ENCODE data around the gene EXD2. TPM values are rescaled to one million over a fixed set of nuclear protein-coding genes. Genes with fewer than 3 reads are reported as not detected.
A peak's percentile ranks its signal among the peaks of the same experiment; 100 is the strongest.

Gene EXD2
- total RNA-seq, 1 experiment from 2014 or later: 26.2 TPM

GRCh38 chr14:69260190-69260860 is 69.0 kb downstream of the EXD2 start:
- TF ChIP-seq NFE2L1 (CRISPR knock-in tag; IDR thresholded peaks at IDR 0.05) (no peak), GABPB1 (CRISPR knock-in tag; IDR thresholded peaks at IDR 0.05) (no peak), SP1 (CRISPR knock-in tag; conservative IDR thresholded peaks at IDR 0.05) (0 out of 2 replicates have a peak, but pooled peaks have one; percentile 19), ZNF219 (CRISPR knock-in tag; IDR thresholded peaks at IDR 0.05; ENCODE audit: borderline replicate concordance) (no peak), ARID4B (CRISPR knock-in tag; IDR thresholded peaks at IDR 0.05; ENCODE audit: borderline replicate concordance) (0 out of 2 replicates have a peak, but pooled peaks have one; percentile 59), HMGXB4 (CRISPR knock-in tag; IDR thresholded peaks at IDR 0.05) (peak; percentile 7; the same call in 1 of the 2 replicates), STAT6 (CRISPR knock-in tag; conservative IDR thresholded peaks at IDR 0.05; ENCODE audit: low read depth) (no peak), ZSCAN18 (CRISPR knock-in tag; IDR thresholded peaks at IDR 0.05) (no peak)
- H3K36me3 Mint-ChIP-seq: no peaks in the 10 kb centered on the region
- ATAC-seq: peak; percentile 35
- peaks cover 21% of the 10 kb centered on the region for H3K4me1 Mint-ChIP-seq
- H3K4me3 Mint-ChIP-seq: peak overlapping the region; percentile 79
- H3K9me3 Mint-ChIP-seq: no peaks in the 10 kb centered on the region
- POLR2A ChIA-PET: interaction anchor here (0.6 to 1.1 kb wide), 2 partner anchors 11 to 138 kb away, joined by 4 to 5 read pairs; partner anchors contain the start of genes ERH and SLC39A9
- peaks cover 57% of the 10 kb centered on the region for H3K27me3 Mint-ChIP-seq (ENCODE audit: low read depth)
- CTCF ChIA-PET: interaction anchor here (0.5 to 5.7 kb wide), 32 partner anchors 7 to 362 kb away, joined by 3 to 56 read pairs (median 5); partner anchors contain the start of genes DCAF5, ERH and EXD2
- DNase-seq (ENCODE audit: low spot score): peak; percentile 76
- no peak overlapping the region for H3K27ac Mint-ChIP-seq

GRCh38 chr14:69260861-69261564 is 69.7 kb downstream of the EXD2 start:
- ATAC-seq (peak; percentile 43), DNase-seq (ENCODE audit: low spot score) (peak; percentile 73)
- CTCF ChIA-PET: interaction anchor here (0.5 to 5.7 kb wide), 39 partner anchors 8 to 313 kb away, joined by 3 to 56 read pairs (median 5); partner anchors contain the start of genes DCAF5, ERH, EXD2 and PLEKHD1
- H3K27me3 Mint-ChIP-seq (ENCODE audit: low read depth): peaks cover 57% of the 10 kb centered on the region
- H3K36me3 Mint-ChIP-seq: no peaks in the 10 kb centered on the region
- H3K9me3 Mint-ChIP-seq: no peaks in the 10 kb centered on the region
- H3K27ac Mint-ChIP-seq: no peak overlapping the region
- peaks cover 21% of the 10 kb centered on the region for H3K4me1 Mint-ChIP-seq
- H3K4me3 Mint-ChIP-seq: peak overlapping the region; percentile 79
- POLR2A ChIA-PET: interaction anchor here (0.6 kb wide), 1 partner anchor 11 kb away, joined by 5 read pairs; no protein-coding TSS in a partner anchor
- no peak for TF ChIP-seq AFF4 (CRISPR knock-in tag; IDR thresholded peaks at IDR 0.05; ENCODE audit: borderline replicate concordance)
- TF ChIP-seq USF2 (CRISPR knock-in tag; IDR thresholded peaks at IDR 0.05): peak; percentile 34; the same call in 1 of the 2 replicates
- TF ChIP-seq CREM (CRISPR knock-in tag; IDR thresholded peaks at IDR 0.05): no peak
- TF ChIP-seq ETV6 (CRISPR knock-in tag; IDR thresholded peaks at IDR 0.05): no peak
- no peak for TF ChIP-seq NFE2L1 (CRISPR knock-in tag; IDR thresholded peaks at IDR 0.05)
- TF ChIP-seq ZNF219 (CRISPR knock-in tag; IDR thresholded peaks at IDR 0.05; ENCODE audit: borderline replicate concordance): no peak
- TF ChIP-seq E2F5 (CRISPR knock-in tag; IDR thresholded peaks at IDR 0.05): no peak
- no peak for TF ChIP-seq CBFB (CRISPR knock-in tag; IDR thresholded peaks at IDR 0.05; ENCODE audit: low read depth)
